Dermis blood vessel endothelial cell (primary cell): ENCODE results near the gene MLLT10. TPM values are rescaled to one million over a fixed set of nuclear protein-coding genes. Genes with fewer than 3 reads are reported as not detected.

Source experiments
- total RNA-seq: library from RNA; depleted of rRNA; stranded (reverse); fragments of >200 nt; gene quantifications from 2 replicates; pipeline ENCODE4 v1.2.3, GENCODE V29; 2014

Gene MLLT10
- total RNA-seq, 1 donor from 2014 or later = 35.4 TPM

Other genes with a start within 250 kb of the MLLT10 start
- 1.0 and 2.6 TPM in 2 replicates for gene SKIDA1, start 8.6 kb upstream of the MLLT10 start, total RNA-seq